Ovary (tissue), 9 donors: Measurements from ENCODE around the gene MS4A13. TPM values are rescaled to one million over a fixed set of nuclear protein-coding genes. Genes with fewer than 3 reads are reported as not detected.

ENCODE experiments used
- DNase-seq, 5 donors: peaks; one replicate each; pipeline ENCODE4 v3.0.0-alpha.2; 2019 to 2020
- H3K27ac ChIP-seq, 2 donors: fragments of 200-600 bp; one replicate each; pipeline versions ENCODE4 v1.5.1 to v1.8.0; 2019 to 2022
- H3K27me3 ChIP-seq: fragments of 200-600 bp; one replicate; pipeline ENCODE4 v1.8.0; 2022
- H3K36me3 ChIP-seq: fragments of 200-600 bp; sonication (generic); one replicate; pipeline ENCODE4 v1.5.1; 2019
- H3K4me1 ChIP-seq: one replicate; pipeline ENCODE4 v1.8.1; 2013; ENCODE audit warnings: mild to moderate bottlenecking, moderate library complexity; ENCODE audit not compliant: insufficient read depth
- H3K4me3 ChIP-seq: fragments of 200-600 bp; sonication (generic); one replicate; pipeline ENCODE4 v1.5.1; 2017
- H3K9me3 ChIP-seq, 2 donors: fragments of 200-600 bp in 1 of 2; sonication (generic) in 1 of 2; one replicate each; pipeline versions ENCODE4 v1.5.1 to v1.8.1; 2013 to 2019; ENCODE audit warnings: mild to moderate bottlenecking in 1 of 2, moderate library complexity in 1 of 2
- EP300 ChIP-seq: sonication (generic); formaldehyde crosslinking; IDR thresholded peaks from one replicate; pipeline ENCODE4 v1.6.1; 2017; ENCODE audit warnings: antibody characterized with exemption
- POLR2A ChIP-seq: fragments of 450-650 bp; IDR thresholded peaks from one replicate; pipeline ENCODE4 v1.6.1; 2017; ENCODE audit warnings: antibody characterized with exemption, mild to moderate bottlenecking, moderate library complexity
- WGBS, 3 donors: extraction: QIAGEN DNeasy Blood & Tissue Kit in 1 of 3; methylation state at CpG; one replicate each; pipeline versions ENCODE4 v1.1.5 to v1.1.7; 2013 to 2017; 5-methylcytosine and 5-hydroxymethylcytosine counted together
- intact Hi-C, 4 donors: fragments of 100-400 bp; cut with DNase I; formaldehyde crosslinking; loops; one replicate each; pipeline versions ENCODE4 v1.11.0 to v1.15.1; 2022 to 2023
- polyA plus RNA-seq, 2 donors: library from polyadenylated mRNA; stranded (reverse); fragments of 200-250 nt in 1 of 2; fragments of 350-450 nt in 1 of 2; fragmentation: Illumina TruSeq in 1 of 2; extraction: RNeasy Lipid Tissue Mini Kit (QIAGEN cat#74804) in 1 of 2; gene quantifications; one replicate each; pipeline ENCODE4 v1.2.3, GENCODE V29; 2013 to 2014
- total RNA-seq, 7 donors: library from RNA; depleted of rRNA in 2 of 7; stranded (reverse); fragments of >200 nt in 2 of 7; fragmentation: NEBNext Ultra II Directional in 3 of 7; extraction: Animal tissue kit (Norgen Biotek cat#: 25700) in 3 of 7; gene quantifications; one replicate each; pipeline versions ENCODE4 v1.1.0 to v1.2.4, GENCODE V29; 2016 to 2023
- TF ChIP-seq, protein P1 (sequence below), 3 donors: fragments of 450-650 bp in 2 of 3; fragments of 200-600 bp in 1 of 3; IDR thresholded peaks; one replicate each; pipeline versions ENCODE4 v1.5.1 to v1.8.0; 2016 to 2022; ENCODE audit warnings: antibody characterized with exemption in 3 of 3, mild to moderate bottlenecking in 1 of 3
- donor health status: DM: no; HTN: no; CAD: no; lungs with moderate emphysema.
- donor health status: DM: no; HTN: no; CAD: no.
- donor health status: Bipolar disorder and iron deficiency.
- donor health status: DM: yes; HTN: yes; CAD: no.
- donor health status: DM: no; HTN: no; CAD: no.
- donor health status: DM: yes; HTN: yes; CAD: no.

The MS4A13 gene
- total and polyA plus RNA-seq, 9 donors = not detected

DNA sequence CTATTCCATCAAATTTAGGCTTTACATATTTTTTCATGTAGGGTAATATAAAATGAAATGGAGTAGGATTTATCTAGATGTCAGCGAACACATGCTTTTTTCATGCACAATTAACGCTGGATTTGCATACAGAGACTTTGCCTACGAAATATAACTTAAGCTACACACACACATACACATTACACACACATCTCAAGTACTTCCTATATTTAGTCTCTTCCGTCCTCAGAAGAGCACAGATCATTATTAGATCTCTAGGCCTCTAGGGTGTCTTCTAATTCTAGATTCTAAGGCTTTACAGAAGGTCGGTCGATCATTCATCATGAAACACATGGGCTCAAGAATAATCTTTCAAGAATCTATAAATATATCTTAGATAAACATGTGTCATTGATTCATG lies 3.8 kb upstream of the MS4A13 start:
- Histone ChIP-seq H3K4me1 (no peaks in the 10 kb centered on the region), H3K9me3 (no peaks in the 10 kb centered on the region), H3K4me3 (no peak overlapping the region), H3K27me3 (no peaks in the 10 kb centered on the region), H3K27ac (no peak overlapping the region), H3K36me3 (no peaks in the 10 kb centered on the region)
- TF ChIP-seq EP300 = no peak
- no peak for TF ChIP-seq POLR2A
- TF ChIP-seq, protein P1, sequence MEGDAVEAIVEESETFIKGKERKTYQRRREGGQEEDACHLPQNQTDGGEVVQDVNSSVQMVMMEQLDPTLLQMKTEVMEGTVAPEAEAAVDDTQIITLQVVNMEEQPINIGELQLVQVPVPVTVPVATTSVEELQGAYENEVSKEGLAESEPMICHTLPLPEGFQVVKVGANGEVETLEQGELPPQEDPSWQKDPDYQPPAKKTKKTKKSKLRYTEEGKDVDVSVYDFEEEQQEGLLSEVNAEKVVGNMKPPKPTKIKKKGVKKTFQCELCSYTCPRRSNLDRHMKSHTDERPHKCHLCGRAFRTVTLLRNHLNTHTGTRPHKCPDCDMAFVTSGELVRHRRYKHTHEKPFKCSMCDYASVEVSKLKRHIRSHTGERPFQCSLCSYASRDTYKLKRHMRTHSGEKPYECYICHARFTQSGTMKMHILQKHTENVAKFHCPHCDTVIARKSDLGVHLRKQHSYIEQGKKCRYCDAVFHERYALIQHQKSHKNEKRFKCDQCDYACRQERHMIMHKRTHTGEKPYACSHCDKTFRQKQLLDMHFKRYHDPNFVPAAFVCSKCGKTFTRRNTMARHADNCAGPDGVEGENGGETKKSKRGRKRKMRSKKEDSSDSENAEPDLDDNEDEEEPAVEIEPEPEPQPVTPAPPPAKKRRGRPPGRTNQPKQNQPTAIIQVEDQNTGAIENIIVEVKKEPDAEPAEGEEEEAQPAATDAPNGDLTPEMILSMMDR (IDR thresholded peaks at IDR 0.05) = no peak
- intact Hi-C loops = no loop called here
- 71 to 76% (median 74%) methylated on average over 6 of the region's 6 CpGs for WGBS, 3 donors
- DNase-seq = no peak

DNA sequence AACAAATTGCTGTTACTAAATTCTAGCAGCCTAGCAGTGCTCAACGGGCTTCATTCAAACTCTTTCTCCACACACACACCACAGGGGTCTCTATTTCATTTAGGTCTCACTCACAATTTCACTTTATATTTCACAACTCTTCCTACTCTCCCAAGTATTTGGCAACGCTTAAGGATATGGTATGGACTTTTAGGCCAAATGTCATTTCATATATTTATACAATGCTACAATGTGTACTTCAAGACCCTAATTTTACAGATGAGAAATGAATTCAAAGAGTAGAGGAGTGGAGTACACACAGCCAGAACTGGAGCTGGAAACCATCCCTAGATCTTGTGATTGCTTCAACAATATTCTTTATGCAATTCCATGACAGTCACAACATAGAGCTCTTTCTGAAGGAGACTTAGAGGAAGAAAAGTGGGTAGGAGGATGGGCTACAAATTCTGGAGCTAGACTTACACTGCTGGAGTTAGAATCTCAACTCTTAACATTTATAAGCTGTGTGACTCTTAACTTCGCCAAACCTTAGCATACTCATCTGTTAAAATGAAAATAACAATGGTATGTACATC lies 2.5 kb upstream of the MS4A13 start:
- no peak overlapping the region for H3K27ac ChIP-seq
- no peaks in the 10 kb centered on the region for H3K36me3 ChIP-seq
- DNase-seq = no peak
- intact Hi-C loops = no loop called here
- no peaks in the 10 kb centered on the region for H3K27me3 ChIP-seq
- H3K9me3 ChIP-seq = no peaks in the 10 kb centered on the region
- TF ChIP-seq EP300 = no peak
- TF ChIP-seq, protein P1 (IDR thresholded peaks at IDR 0.05) = no peak
- WGBS, 3 donors = 40 to 58% (median 44%) methylated on average over 3 of the region's 3 CpGs
- no peak overlapping the region for H3K4me3 ChIP-seq
- H3K4me1 ChIP-seq = no peaks in the 10 kb centered on the region

DNA sequence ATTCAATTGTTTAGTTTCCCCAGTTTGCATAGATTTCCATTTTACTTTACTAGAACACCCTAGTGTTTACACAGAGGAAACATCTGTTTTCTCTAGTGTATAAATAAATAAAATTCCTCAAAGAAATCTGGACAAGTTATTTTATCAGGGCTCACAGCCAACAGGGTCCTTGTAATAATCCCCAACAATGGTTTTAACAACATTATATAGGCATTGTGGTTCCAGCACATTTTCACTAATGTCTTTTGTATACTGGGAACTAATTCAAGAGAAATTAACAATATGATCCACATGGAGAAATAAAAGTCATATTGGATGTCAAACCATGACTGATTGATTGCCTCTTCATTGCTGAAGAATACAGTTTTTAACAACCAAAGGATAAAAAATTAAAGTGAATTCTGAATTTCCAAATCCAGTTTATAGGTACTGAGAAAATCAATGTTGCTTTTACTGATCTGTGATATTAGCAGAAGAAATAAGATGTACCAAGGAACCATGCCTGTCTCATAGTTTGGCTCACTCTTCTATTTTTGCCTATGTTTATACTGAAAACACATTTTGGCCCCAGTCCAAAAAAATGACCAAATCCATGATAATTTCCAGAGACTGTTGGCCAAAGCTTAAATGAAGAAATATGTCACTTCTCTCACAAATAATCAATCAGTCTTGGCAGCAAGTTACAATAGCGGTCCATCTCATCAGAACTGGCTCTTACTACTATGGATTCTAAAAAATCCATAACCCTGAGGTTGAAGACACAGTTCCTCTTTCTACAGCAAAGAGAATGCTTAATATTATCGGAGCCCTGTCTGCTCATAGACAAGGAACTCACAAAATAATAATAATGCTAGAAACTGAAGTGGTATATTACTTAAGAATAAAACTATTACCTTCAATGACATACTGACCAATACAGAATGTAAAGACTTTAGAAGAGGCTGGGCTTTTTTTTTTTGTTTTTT lies 1.4 kb upstream of the MS4A13 start:
- Histone ChIP-seq H3K4me3 (no peak overlapping the region), H3K9me3 (no peaks in the 10 kb centered on the region), H3K27ac (no peak overlapping the region), H3K27me3 (no peaks in the 10 kb centered on the region), H3K36me3 (no peaks in the 10 kb centered on the region), H3K4me1 (no peaks in the 10 kb centered on the region)
- no peak for TF ChIP-seq POLR2A
- no peak for TF ChIP-seq EP300
- TF ChIP-seq, protein P1 (IDR thresholded peaks at IDR 0.05) = no peak
- DNase-seq = no peak
- WGBS, 3 donors = 43 to 51% (median 47%) methylated on average over 2 of the region's 2 CpGs
- intact Hi-C loops = no loop called here

DNA sequence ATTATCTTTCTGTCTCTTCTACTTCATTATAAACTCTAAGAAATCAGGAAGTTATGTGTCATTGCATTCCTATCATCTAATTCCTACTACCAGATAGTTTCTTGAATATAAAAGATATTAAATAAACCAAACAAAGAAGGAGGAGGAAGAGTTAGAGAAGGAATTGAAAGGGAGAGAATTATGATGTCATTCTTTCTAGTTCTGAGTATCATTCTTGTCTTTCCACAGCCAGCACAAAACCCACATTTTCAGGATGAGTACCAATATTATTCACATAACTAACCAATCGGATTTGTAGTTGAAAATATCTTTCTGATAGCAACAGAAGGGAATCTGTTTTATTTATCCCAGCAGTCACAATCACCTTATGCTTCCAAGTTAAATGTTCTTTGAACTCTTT lies 13.3 kb downstream of the MS4A13 start:
- 43 to 64% (median 47%) methylated on average over 1 of the region's 1 CpG for WGBS, 3 donors
- no peak overlapping the region for H3K27ac ChIP-seq
- H3K36me3 ChIP-seq = no peaks in the 10 kb centered on the region
- intact Hi-C loops = no loop called here
- no peaks in the 10 kb centered on the region for H3K4me1 ChIP-seq
- DNase-seq = no peak
- H3K4me3 ChIP-seq = no peak overlapping the region
- no peaks in the 10 kb centered on the region for H3K27me3 ChIP-seq
- H3K9me3 ChIP-seq = no peaks in the 10 kb centered on the region
- TF ChIP-seq, protein P1 (IDR thresholded peaks at IDR 0.05) = no peak
- TF ChIP-seq EP300 = no peak
